Activated naive CD8-positive, alpha-beta T cell treated with anti-CD3 and anti-CD28 coated beads for 36 hours (primary cell): ENCODE results near the gene RNF20. TPM values are rescaled to one million over a fixed set of nuclear protein-coding genes. Genes with fewer than 3 reads are reported as not detected.
"Not testable (repeated sequence)": the region's sequence is repeated elsewhere in the genome, so short reads cannot be mapped to it uniquely, and the experiment has no call there.

ENCODE experiments used
- DNase-seq: peaks from one replicate; pipeline ENCODE4 v3.0.0; 2021
- H3K27ac Mint-ChIP-seq: one replicate; pipeline ENCODE4 v1.8.0; 2022; ENCODE audit warnings: mild to moderate bottlenecking, moderate library complexity, mixed read lengths
- H3K27me3 Mint-ChIP-seq: one replicate; pipeline ENCODE4 v1.8.0; 2022; ENCODE audit warnings: mild to moderate bottlenecking, mixed read lengths
- H3K36me3 Mint-ChIP-seq: one replicate; pipeline ENCODE4 v1.8.0; 2021; ENCODE audit warnings: mild to moderate bottlenecking, mixed read lengths
- H3K4me1 Mint-ChIP-seq: one replicate; pipeline ENCODE4 v1.8.0; 2021; ENCODE audit warnings: mixed read lengths
- H3K4me3 Mint-ChIP-seq: one replicate; pipeline ENCODE4 v1.8.0; 2022; ENCODE audit warnings: mild to moderate bottlenecking, moderate library complexity, mixed read lengths
- H3K9me3 Mint-ChIP-seq: one replicate; pipeline ENCODE4 v1.8.0; 2022; ENCODE audit warnings: mixed read lengths
- total RNA-seq, 2 experiments: library from RNA; stranded (reverse); gene quantifications; one replicate each; pipeline ENCODE4 v1.2.3, GENCODE V29; 2021

The RNF20 gene
- total RNA-seq, 2 experiments from 2014 or later = 39.7 to 44.2 TPM

DNA sequence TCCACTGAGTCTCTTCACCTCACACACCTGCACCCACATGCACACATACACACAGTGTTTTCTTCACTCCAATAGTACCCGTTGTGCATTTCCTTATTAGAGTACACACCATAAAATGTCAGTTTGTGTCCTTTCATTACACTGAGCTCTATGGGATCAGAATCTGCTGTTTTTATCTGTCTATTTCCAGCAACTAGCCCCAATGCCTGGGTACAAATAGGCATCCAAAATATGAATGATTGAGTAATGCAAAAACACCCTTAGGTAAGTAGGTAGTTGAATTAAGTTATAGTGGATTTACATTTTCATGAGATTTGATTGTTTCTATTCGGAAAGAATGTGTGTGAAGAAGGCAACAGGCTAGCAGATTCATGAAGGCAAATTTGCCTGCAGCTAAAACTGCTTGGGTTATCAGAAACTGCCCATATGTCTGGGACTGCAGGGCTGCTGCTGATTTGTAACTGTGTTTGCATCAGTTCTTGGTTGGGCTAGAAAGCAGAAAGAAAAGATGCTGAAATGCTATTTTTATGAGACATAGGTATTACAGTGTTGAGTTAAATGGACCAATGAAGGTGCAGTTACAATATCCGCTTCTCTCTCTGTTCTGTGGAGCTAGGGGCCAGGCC, 34.2 kb downstream of the RNF20 start:
- H3K36me3 Mint-ChIP-seq = peaks cover 70% of the 10 kb centered on the region
- no peaks in the 10 kb centered on the region for H3K9me3 Mint-ChIP-seq
- peaks cover 50% of the 10 kb centered on the region for H3K4me1 Mint-ChIP-seq
- H3K27me3 Mint-ChIP-seq = no peaks in the 10 kb centered on the region
- DNase-seq = no peak
- H3K27ac Mint-ChIP-seq = no peak overlapping the region
- no peak overlapping the region for H3K4me3 Mint-ChIP-seq

DNA sequence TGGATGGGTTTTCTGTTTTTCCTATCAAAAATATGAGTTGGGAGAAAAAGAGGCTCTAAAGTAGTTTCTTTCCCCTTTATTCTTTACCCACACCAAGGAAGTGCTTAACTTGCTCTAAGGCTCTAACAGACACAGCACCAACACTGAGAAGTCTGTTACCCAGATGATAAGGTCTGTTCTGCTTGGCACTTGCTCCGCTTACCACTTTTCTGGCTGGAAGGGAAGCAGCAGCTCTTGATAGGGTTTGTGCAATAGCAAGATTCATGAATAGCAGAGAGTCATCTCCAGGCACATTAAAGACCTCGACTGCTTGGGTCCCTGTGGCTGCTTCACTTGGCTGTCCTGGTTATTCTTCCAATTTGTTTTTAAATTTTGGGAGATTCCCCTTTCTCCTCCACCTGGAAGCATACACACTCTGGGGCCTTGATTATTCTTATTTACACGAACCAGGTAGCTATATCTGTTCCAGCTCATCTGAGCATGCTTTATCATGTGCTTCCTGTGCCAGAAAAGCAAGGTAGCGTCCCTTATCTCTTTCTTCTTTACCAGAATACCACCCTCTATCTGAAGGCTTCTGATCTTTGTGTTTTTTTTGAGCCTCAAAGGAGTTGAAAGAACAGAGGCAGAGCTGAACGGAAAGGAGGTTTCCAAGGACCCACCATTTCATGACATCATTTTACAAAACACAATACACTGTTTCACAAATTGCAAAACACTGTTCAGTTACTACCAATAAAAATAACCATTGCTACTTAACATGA, 36.3 kb downstream of the RNF20 start:
- DNase-seq = no peak
- Mint-ChIP-seq H3K36me3 (peaks cover 57% of the 10 kb centered on the region), H3K4me1 (peaks cover 65% of the 10 kb centered on the region), H3K27ac (peak overlapping the region; percentile 78), H3K4me3 (no peak overlapping the region), H3K9me3 (no peaks in the 10 kb centered on the region), H3K27me3 (no peaks in the 10 kb centered on the region)

DNA sequence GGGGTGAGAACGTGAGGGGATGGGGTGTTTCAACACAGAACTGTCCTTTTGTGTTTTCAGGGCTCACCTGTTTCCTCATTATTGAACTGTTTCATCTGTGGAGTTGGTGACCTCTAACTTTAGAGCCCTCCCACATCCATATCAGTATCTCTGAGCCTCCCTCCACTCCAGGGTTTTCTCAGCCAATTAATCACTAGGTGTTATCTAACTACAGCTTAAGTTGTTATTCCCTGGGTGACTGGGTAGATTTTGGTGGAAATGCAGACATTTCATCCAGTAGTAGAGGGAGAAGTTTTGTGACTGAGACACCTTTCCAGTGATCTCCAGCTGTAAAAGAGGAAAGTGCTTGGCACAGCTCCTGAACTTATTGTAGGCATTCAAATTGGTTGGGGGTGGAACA, 37.5 kb downstream of the RNF20 start:
- H3K4me1 Mint-ChIP-seq = peaks cover 65% of the 10 kb centered on the region
- no peak for DNase-seq
- H3K4me3 Mint-ChIP-seq = no peak overlapping the region
- no peaks in the 10 kb centered on the region for H3K9me3 Mint-ChIP-seq
- no peaks in the 10 kb centered on the region for H3K27me3 Mint-ChIP-seq
- peaks cover 51% of the 10 kb centered on the region for H3K36me3 Mint-ChIP-seq
- peak overlapping the region; percentile 37 for H3K27ac Mint-ChIP-seq

DNA sequence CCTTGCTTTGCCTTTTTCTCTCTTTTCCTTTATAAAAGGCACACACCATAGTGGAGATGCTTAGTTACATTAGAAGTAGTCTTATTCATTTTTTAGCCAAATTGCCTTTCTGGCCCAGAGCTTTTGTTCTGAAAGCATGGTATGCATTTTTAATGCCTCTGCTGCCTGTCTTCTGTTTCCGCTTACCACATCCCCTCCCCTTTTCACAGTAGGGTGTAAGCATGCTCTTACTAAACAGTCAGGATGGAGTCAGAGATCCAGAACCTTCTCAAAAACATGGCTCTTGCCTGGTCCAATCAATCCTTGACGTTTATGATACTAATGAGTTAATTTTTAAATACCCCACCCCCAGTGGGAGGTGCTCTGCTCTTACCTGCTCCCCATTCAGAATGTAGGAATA, 38.7 kb downstream of the RNF20 start:
- Mint-ChIP-seq H3K4me3 (no peak overlapping the region), H3K27me3 (no peaks in the 10 kb centered on the region), H3K36me3 (peaks cover 42% of the 10 kb centered on the region), H3K27ac (no peak overlapping the region), H3K4me1 (peaks cover 60% of the 10 kb centered on the region), H3K9me3 (no peaks in the 10 kb centered on the region)
- DNase-seq = no peak

DNA sequence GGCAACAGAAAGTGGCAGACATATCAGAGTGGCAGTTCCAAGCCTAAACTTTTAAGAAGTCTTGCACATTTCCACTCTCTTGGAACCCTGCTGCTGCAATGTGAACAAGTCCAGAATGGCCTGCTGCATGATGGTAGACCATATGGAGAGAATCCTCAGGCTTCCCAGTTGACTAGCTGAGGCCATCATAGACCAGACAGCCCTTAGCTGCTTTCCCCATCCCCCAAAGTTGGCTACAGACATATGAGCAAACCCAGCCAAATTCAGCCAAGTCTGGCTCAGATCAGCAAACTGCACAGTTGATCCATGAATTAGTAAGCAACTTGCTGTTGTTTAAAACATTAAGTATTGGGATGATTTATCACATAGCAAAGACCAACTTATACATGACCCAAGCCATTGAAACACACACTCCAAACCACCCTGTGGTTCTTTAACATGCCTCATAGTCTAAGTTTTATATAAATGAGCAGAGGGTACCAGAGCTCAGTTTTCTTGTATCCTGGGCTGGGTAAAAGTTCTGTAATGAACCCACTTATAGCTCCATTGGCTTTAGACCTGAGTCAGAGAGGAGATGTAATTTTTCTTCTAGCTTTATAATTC, 41.2 kb downstream of the RNF20 start:
- Mint-ChIP-seq H3K9me3 (no peaks in the 10 kb centered on the region), H3K27ac (no peak overlapping the region), H3K27me3 (no peaks in the 10 kb centered on the region), H3K4me3 (no peak overlapping the region), H3K4me1 (peaks cover 46% of the 10 kb centered on the region), H3K36me3 (peaks cover 21% of the 10 kb centered on the region)
- no peak for DNase-seq

DNA sequence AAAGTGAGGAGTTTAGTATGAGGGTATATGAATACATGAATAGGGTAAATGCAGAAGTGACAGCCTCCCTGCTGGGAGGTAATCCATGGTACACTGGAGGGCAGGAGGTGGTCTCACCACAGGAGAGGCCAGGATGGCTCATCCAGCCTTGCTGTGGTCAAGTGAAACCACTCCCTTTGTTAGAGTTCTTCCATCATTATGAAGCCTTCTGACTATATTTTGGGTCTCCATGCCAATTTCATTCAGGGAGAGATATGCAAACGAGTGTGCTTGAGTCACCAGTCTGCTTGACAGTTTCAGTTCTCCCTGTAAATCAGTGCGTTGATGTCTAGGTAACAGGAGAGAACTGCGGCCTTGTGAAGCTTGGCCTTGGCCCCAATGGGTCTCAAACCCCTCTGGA, 44.7 kb downstream of the RNF20 start:
- DNase-seq = no peak
- Mint-ChIP-seq H3K4me1 (peaks cover 10% of the 10 kb centered on the region), H3K27me3 (no peaks in the 10 kb centered on the region), H3K4me3 (no peak overlapping the region), H3K9me3 (no peaks in the 10 kb centered on the region), H3K36me3 (peaks cover 4% of the 10 kb centered on the region), H3K27ac (no peak overlapping the region)

DNA sequence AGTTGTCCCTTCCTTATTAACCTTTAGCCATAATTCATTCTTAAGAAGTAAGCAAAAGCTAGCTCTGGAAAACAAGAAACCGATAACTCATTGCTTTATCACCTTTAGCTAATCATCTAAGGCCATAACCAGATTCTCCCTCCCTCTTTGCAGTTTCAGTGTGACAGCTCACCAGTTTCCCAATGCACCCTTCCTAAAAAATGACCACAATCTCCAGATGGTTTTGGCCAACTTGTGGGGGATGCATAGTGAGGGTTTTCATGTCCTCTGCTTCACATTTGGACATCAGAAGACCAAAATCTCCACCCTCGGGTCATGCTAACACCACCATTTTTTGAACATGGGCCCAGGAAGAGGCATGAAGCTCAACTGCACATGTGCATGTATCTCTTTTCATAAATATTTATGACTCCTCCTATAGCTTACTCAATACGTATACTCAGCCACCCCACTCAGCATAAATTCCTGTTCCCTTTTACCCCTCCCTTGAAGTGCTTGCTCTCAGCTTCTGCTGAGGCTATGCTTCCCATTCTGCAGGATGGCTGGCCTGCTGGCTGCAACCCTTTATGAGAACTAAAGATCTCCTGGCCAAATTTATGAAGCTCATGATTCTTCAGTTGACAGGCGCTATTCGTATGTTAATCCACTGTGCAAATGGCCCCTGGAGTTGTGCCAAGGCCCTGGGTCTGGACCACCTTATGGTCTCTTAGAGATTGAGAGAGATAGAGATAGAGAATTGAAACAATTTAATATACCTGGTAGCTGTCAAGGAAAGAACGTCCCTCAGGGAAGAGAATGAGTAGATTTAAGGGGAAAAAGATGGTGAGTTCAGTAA, 46.3 kb downstream of the RNF20 start:
- Mint-ChIP-seq H3K9me3 (no peaks in the 10 kb centered on the region), H3K36me3 (peaks cover 3% of the 10 kb centered on the region), H3K27me3 (no peaks in the 10 kb centered on the region), H3K4me1 (no peaks in the 10 kb centered on the region), H3K27ac (no peak overlapping the region), H3K4me3 (no peak overlapping the region)
- no peak for DNase-seq

DNA sequence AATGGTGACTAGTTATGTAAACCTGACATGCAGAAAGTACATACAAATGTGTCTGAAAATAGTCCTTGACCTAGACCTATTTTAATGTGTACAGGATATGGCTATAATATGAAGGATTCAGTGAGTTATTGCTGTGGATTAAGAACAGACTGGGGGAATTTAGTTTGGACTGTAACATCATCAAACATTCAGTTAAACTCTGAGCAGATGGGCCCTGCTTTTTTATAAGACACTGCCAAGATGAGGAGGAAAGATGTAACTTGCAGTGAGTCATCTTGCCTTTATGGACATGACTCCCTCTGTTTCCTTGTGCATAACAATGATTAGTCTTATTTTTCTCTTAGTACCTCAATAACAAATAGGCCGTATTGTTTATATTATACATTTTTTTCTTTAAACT, 48.9 kb downstream of the RNF20 start:
- H3K27me3 Mint-ChIP-seq = no peaks in the 10 kb centered on the region
- no peak for DNase-seq
- peaks cover 7% of the 10 kb centered on the region for H3K4me1 Mint-ChIP-seq
- no peaks in the 10 kb centered on the region for H3K9me3 Mint-ChIP-seq
- no peaks in the 10 kb centered on the region for H3K36me3 Mint-ChIP-seq
- no peak overlapping the region for H3K4me3 Mint-ChIP-seq
- no peak overlapping the region for H3K27ac Mint-ChIP-seq

DNA sequence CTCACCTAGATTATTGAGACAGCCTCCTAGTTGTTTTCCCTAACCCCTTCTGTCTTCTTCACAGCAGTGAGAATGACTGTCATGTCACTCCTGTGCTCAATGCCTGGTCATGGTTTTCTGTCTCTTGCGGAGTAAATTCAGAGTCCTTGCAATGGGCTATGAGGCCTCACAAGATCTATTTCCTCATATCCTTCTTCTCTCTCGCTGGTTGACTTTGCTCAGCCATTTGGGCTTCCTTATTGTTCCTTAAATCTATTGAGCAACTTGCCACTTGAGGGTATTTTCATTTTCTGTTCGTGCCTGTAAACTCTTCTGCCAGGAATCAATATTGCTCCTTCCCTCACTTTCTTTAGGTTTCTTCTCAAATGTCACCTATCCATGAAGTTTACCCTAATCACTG, 52.1 kb downstream of the RNF20 start:
- Mint-ChIP-seq H3K4me1 (peaks cover 7% of the 10 kb centered on the region), H3K27ac (no peak overlapping the region), H3K36me3 (no peaks in the 10 kb centered on the region), H3K4me3 (no peak overlapping the region), H3K9me3 (no peaks in the 10 kb centered on the region), H3K27me3 (no peaks in the 10 kb centered on the region)
- DNase-seq = no peak

DNA sequence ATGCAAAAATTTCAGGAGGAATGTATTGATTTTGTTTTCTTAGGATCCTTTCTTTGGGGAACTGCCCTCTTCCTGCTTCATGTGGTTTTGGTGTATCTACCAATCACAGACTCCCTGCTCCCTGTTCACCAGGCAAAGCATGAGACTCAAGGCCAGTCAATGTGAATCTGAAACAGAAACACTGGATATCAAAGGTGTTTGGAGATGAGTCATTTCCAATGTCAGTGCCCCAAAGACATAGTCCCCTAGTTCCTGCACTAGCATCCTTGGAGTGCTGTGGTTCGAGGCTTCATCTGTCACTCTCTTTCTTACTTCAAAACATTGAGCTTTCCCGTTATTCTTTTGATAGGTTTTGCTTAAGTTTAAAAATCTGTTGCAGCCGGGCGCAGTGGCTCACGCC, 53.0 kb downstream of the RNF20 start:
- H3K27me3 Mint-ChIP-seq = no peaks in the 10 kb centered on the region
- peaks cover 7% of the 10 kb centered on the region for H3K4me1 Mint-ChIP-seq
- peak; percentile 6 for DNase-seq
- peak overlapping the region; percentile 42 for H3K27ac Mint-ChIP-seq
- no peak overlapping the region for H3K4me3 Mint-ChIP-seq
- H3K36me3 Mint-ChIP-seq = no peaks in the 10 kb centered on the region
- H3K9me3 Mint-ChIP-seq = no peaks in the 10 kb centered on the region

DNA sequence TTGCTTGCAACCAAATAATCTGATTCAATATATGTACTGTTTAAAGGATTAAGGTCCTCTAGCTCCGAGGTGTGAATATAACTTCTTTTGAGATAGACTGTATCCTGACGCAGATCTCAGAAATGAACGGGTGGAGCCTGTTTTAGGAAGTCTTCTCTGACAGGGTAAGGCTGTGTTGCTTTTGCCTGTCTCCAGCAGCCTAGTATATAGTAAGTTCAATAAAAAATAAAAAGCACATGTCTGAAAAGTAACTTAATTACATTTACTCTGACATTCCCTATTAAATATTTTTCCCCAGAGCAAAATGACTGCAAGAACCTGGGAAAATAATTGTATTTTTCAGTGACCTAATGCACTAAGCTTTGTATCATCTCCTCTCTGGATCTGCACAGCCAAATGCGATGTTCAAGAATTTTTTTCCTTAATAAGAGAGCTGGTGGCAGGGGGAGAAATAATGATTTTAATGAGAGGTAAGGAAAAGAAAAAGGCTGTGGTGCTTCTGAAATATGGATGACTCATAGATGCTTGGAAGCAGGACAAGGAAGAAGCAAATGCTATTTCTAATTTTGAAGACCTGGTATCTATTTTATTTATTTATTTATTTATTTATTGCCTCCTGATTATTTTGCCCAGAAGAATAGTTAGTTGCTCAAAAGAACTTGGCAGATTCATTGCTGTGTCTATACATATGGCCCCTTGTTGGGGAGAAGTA, 53.8 kb downstream of the RNF20 start:
- no peak for DNase-seq
- Mint-ChIP-seq H3K27ac (no peak overlapping the region), H3K9me3 (no peaks in the 10 kb centered on the region), H3K4me1 (peaks cover 7% of the 10 kb centered on the region), H3K36me3 (no peaks in the 10 kb centered on the region), H3K4me3 (no peak overlapping the region), H3K27me3 (no peaks in the 10 kb centered on the region)

DNA sequence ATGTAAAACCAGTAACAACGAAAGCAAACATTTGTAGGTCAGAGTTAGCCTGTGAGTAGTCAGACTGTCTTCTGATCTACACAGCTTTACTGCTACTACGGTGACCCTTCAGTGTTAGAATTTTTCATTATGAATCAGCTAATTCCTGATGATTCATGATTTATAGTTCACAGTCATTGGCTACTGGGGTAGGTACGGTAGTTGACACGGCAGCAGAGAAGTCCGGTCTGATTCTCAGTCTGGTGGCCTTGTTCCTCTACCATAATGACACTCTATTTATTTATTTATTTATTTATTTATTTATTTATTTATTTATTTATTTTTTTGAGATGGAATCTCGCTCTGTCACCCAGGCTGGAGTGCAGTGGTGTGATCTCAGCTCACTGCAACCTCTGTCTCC, 56.4 kb downstream of the RNF20 start:
- H3K9me3 Mint-ChIP-seq, H3K36me3 Mint-ChIP-seq, H3K27ac Mint-ChIP-seq, DNase-seq, H3K4me3 Mint-ChIP-seq, H3K4me1 Mint-ChIP-seq, H3K27me3 Mint-ChIP-seq: not testable (repeated sequence)

DNA sequence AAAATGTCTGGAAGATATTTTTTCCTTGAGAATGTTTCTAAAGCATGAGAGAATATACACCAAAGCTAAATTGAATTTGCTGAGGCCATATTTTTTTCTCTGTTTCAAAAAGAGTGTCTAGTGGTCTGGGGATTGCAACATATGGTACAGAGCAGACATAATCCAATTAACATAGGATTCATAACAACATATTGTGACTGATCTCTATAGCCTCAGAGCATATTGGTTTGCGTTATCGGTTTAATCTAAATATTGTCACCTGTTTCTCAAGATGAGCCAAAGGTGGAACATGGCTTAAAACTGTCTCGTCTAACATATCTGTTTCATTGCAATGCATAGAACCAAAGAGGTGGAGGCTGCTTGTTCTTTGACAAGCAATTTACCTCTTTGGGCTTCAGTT, 57.2 kb downstream of the RNF20 start:
- DNase-seq = no peak
- H3K36me3 Mint-ChIP-seq = no peaks in the 10 kb centered on the region
- no peak overlapping the region for H3K27ac Mint-ChIP-seq
- H3K4me1 Mint-ChIP-seq = peaks cover 7% of the 10 kb centered on the region
- peaks cover 3% of the 10 kb centered on the region for H3K27me3 Mint-ChIP-seq
- H3K4me3 Mint-ChIP-seq = no peak overlapping the region
- H3K9me3 Mint-ChIP-seq = no peaks in the 10 kb centered on the region

DNA sequence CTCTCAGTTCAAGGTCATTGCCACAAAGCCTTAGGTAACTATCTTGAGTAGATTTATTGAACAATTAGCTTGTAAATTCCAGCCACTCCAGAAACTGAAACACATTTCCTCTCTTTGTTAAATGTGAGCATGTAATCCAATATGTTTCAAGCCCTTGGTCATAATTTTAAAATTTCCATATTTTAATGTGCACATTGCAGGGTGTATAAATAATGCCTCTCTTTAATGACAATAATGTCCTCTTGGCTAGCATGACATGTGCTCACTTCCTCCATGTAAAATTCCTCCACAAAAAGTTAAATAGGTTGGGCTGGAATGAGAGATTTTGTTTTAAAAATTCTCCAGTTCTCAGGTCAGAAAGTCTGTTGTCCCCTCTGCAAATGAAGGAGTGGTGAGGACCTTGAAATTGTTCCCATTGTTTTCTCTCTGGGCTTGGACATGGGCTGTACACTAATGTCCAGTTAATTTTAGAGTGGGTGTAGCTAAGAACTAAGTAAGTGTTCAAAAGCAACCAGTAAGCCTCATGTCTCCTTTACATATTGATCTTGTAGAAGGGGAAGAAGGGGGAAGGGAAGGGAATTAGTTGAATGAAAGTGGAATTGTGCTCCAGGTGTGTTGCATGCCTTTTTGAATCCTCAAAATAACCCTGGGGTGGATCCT, 58.3 kb downstream of the RNF20 start:
- H3K4me3 Mint-ChIP-seq = no peak overlapping the region
- H3K27ac Mint-ChIP-seq = no peak overlapping the region
- H3K4me1 Mint-ChIP-seq = peaks cover under 1% of the 10 kb centered on the region
- no peaks in the 10 kb centered on the region for H3K9me3 Mint-ChIP-seq
- H3K27me3 Mint-ChIP-seq = peaks cover 3% of the 10 kb centered on the region
- DNase-seq = no peak
- H3K36me3 Mint-ChIP-seq = no peaks in the 10 kb centered on the region
